ENCODE results near the gene PDCD4. TPM values are rescaled to one million over a fixed set of nuclear protein-coding genes. Genes with fewer than 3 reads are reported as not detected.

Gene PDCD4
- total and polyA plus RNA-seq, 2 of the 13 experiments (the other 11 are each of a cell fraction or from before 2014, with no cell fraction given) = 22.8 to 56.2 TPM

DNA sequence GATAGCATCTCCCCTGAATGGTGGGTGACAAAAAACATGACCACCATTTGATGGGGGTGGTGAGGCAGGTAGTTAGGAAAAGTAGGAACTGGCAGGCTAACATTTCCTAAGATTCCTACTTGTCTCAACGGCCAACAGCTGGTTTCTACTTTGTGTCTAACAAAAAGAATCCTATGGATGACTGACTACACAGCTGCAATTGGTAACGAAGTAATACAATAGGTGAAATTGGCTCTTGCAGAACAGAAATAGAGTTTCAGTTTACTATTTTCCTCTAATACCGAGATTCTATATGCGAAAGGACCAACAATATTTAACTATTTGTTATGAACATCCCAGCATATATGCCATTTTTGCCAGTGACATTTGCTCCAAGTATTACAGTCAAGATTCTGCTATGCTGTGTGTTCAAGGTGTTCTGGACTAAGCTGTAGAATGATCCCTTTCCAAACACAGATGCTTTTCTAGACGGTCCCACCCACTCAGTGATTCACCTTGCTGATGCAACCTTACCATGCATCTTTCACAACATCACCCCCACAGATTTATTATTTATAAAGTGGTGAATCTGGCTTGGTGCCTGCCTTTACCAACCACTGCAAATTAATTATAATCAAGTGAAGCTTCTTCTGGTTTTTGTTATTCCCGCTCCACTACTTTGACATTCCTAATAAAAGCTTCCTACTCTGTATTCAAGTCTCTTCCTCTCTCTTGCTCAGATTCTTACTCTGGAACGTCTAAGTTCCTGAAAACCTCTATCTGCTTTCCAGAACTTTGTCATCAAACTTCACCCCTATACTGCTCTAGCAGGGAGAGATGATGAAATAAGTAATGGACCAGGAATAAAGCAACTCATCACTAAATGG lies 30.5 kb downstream of the PDCD4 start (continued):
- TF ChIP-seq, protein P1, sequence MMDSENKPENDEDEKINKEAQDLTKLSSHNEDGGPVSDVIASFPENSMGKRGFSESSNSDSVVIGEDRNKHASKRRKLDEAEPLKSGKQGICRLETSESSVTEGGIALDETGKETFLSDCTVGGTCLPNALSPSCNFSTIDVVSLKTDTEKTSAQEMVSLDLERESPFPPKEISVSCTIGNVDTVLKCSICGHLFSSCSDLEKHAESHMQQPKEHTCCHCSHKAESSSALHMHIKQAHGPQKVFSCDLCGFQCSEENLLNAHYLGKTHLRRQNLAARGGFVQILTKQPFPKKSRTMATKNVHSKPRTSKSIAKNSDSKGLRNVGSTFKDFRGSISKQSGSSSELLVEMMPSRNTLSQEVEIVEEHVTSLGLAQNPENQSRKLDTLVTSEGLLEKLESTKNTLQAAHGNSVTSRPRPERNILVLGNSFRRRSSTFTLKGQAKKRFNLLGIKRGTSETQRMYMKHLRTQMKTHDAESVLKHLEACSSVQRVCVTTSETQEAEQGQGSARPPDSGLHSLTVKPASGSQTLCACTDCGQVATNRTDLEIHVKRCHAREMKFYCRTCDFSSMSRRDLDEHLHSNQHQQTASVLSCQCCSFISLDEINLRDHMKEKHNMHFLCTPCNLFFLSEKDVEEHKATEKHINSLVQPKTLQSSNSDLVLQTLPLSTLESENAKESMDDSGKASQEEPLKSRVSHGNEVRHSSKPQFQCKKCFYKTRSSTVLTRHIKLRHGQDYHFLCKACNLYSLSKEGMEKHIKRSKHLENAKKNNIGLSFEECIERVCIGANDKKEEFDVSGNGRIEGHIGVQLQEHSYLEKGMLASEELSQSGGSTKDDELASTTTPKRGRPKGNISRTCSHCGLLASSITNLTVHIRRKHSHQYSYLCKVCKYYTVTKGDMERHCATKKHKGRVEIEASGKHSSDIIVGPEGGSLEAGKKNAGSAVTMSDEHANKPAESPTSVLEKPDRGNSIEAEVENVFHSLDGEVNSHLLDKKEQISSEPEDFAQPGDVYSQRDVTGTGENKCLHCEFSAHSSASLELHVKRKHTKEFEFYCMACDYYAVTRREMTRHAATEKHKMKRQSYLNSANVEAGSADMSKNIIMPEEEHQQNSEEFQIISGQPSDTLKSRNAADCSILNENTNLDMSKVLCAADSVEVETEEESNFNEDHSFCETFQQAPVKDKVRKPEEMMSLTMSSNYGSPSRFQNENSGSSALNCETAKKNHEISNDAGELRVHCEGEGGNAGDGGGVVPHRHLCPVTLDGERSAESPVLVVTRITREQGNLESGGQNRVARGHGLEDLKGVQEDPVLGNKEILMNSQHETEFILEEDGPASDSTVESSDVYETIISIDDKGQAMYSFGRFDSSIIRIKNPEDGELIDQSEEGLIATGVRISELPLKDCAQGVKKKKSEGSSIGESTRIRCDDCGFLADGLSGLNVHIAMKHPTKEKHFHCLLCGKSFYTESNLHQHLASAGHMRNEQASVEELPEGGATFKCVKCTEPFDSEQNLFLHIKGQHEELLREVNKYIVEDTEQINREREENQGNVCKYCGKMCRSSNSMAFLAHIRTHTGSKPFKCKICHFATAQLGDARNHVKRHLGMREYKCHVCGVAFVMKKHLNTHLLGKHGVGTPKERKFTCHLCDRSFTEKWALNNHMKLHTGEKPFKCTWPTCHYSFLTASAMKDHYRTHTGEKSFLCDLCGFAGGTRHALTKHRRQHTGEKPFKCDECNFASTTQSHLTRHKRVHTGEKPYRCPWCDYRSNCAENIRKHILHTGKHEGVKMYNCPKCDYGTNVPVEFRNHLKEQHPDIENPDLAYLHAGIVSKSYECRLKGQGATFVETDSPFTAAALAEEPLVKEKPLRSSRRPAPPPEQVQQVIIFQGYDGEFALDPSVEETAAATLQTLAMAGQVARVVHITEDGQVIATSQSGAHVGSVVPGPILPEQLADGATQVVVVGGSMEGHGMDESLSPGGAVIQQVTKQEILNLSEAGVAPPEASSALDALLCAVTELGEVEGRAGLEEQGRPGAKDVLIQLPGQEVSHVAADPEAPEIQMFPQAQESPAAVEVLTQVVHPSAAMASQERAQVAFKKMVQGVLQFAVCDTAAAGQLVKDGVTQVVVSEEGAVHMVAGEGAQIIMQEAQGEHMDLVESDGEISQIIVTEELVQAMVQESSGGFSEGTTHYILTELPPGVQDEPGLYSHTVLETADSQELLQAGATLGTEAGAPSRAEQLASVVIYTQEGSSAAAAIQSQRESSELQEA (CRISPR knock-in tag; IDR thresholded peaks at IDR 0.05; ENCODE audit: not compliant biosample characterization) = no peak
- TF ChIP-seq, protein P2, sequence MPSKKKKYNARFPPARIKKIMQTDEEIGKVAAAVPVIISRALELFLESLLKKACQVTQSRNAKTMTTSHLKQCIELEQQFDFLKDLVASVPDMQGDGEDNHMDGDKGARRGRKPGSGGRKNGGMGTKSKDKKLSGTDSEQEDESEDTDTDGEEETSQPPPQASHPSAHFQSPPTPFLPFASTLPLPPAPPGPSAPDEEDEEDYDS (CRISPR knock-in tag; IDR thresholded peaks at IDR 0.05) = no peak
- no peak for TF ChIP-seq HOXA5 (CRISPR knock-in tag; IDR thresholded peaks at IDR 0.05)
- no peak for TF ChIP-seq NFKBIZ (CRISPR knock-in tag; IDR thresholded peaks at IDR 0.05)
- peak; percentile 66; the same call in 1 of the 2 replicates for TF ChIP-seq CEBPG (CRISPR knock-in tag; IDR thresholded peaks at IDR 0.05)
